ENCODE results near the gene CDKN2B-AS1. TPM values are rescaled to one million over a fixed set of nuclear protein-coding genes. Genes with fewer than 3 reads are reported as not detected.

CDKN2B-AS1 gene
- polyA plus RNA-seq, 1 donor, result 0.26 TPM

DNA sequence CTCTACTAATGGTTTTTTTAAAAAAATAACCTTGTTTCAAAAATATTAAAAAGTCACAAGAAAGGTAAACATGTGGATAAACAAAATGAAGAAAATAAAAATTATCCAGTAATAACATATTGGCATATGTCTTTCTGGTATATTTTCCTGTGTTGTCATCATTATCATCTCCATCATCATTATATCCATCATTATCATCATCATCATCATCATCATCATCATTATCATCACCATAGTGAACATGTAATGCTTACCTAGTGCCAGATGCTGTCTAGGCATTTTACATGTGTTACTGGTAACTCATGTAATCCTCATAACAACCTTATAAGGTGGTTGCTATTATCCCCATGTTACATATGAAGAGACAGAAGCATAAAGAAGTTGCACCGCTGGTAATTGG, 126.0 kb downstream of the CDKN2B-AS1 start:
- no peak for DNase-seq

DNA sequence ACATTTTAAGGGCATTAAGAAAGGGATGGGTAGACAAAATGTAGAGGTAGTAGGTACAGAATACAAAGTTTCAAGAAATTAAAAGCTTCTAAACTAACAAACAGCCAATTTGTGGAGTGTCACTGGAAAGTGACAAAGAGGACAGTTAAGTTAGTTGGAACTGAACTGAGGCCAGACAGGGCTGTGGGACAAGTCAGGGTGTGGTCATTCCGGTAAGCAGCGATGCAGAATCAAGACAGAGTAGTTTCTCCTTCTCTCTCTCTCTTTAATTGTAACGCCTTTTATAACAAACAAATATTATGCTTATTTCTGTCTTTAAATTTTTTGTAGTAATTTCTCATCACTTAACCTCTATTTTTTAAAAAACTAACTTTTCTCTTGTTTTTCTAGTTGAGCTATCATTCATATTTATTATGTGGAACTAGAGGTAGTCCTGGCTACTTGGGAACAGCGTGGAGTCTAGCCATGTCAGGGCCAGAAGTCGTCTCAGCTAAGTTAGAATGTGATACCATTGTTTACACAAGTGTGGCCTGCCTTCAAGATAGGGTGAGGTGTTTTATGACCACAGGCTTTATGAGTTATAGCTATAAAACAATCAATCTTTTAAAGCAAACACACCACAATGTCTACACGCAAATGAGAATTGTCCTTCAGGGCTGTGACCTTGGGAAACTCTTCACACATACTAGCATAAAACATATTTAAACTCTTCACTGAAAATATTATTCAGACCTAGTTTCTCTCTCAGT, 129.8 kb downstream of the CDKN2B-AS1 start:
- DNase-seq, result no peak

DNA sequence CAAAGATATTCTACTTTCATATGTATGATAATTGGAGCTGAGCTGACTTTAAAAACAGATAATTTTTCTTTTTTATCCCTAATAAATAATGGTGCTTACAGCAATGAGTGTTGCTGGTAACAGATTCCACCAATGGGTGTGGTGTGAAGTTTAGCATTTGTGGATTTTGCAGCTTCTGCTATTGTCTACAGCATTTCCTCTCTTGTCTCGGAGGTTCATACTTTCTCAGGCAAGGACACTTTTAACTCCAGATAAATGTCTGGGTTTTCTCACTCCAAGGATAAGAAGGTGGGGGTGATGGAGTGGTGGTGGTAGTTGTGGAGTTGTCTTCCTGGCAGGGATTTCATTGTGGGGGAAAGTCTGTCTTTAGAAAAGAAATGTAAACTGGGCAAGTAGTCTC, 134.5 kb downstream of the CDKN2B-AS1 start:
- DNase-seq, result no peak

DNA sequence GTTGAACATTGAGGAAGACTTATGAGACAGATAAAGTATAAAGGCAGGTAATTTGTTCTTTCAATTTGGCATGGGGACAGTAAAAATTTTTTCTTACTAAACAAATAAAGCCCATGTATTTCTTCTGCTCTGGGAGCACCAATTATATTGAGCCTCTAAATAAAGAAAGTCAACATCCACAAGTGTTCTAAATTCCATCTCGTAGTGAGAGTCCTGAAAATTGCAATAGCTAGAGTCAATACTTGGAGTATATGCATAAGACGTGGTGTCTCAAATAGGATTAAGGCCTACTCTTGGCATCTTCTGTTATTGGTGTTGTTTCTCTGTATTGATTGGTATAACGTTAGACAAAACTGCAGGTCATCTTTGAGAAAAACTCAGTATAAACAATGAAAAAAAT, 135.0 kb downstream of the CDKN2B-AS1 start:
- no peak for DNase-seq

DNA sequence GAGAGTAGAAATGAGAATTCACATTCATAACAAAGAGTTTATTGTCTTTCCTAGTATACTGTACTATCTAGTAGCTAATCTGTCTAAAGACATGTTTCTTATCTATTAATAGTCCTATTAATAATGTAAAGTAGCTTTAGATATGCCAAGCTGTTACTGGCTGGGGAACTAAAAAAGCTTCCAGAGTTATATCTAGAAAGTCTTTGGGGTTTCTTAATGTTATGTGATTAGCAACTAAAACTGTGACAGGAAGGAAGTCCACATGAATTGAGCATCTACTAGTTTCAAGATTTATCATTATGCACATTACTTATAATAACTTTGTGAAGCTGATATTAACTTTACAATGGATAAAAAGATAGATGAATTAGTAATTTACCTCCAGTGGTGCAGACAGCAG, 137.2 kb downstream of the CDKN2B-AS1 start:
- DNase-seq, result no peak

DNA sequence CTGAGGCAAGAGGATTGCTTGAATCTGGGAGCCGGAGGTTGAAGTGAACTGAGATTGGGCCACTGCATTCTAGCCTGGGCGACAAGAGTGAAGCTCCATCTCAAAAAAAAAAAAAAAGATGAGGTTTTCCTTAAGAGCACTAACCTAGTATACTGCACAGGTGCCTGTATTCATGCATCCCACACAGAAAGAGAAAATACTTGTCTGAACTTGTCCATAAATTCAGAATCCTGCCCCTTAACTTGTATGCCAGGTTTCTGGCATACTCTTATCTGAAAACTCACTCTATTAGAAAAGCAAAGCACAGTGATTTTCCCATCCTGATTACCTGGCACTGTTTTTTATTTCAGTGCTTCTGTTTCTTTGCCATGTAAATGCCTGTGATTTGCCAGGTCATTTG, 139.8 kb downstream of the CDKN2B-AS1 start:
- no peak for DNase-seq

DNA sequence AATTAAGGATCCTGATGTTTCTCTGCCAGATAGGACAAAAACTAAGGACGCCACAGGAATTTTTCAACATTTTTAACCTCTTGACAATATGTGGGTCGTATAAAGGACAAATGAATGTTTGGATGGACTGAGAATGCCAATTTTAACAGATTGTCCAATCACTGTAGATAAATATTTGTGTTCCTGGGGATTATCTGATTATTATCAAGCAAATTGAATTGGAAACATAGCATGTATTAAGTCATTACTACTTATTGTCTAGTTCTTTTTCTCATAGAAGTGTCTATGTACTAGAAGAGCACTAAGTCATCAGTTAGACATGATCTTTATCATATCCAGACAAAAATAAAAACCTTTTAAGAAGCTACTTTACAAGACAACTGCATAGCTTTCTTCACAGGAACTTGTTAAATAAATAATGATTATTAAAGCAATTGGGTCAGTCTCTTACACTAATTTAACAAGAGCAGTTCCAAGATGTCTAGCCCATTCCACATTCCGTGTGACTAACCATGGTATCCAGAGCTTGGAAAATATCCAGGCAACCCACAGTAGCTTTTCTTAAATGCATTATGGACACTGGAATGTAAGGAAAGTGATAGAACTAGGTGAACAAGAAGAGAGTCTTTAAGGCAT, 142.0 kb downstream of the CDKN2B-AS1 start:
- DNase-seq, result no peak

DNA sequence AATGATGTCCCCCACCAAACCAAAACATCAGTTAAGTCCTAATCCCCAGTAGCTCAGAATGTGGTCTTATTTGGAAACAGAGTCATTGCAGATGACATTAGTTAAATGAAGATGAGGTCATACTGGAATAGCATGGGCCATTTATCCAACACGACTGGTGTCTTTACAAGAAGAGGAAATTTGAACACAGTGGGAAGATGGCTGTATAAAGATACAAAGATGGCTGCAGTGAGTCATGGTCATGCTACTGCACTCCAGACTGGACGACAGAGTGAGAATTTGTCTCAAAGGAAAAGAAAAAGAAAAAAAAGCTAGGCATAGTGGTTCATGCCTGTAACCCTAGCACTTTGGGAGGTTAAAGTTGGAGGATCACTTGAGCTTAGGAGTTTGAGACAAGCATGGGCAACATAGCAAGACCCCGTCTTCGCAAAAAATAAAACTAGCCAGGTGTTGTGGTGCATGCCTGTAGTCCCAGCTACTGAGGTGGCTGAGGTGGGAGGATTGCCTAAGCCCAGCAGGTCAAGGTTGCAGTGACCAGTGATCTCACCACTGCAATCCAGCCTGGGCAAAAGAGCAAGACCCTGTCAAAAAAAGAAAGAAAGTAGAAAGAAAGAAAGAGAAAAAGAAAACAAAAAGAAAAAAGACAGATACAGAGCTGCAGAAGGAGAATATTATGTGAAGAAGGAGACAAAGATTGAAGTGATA, 144.5 kb downstream of the CDKN2B-AS1 start:
- no peak for DNase-seq

DNA sequence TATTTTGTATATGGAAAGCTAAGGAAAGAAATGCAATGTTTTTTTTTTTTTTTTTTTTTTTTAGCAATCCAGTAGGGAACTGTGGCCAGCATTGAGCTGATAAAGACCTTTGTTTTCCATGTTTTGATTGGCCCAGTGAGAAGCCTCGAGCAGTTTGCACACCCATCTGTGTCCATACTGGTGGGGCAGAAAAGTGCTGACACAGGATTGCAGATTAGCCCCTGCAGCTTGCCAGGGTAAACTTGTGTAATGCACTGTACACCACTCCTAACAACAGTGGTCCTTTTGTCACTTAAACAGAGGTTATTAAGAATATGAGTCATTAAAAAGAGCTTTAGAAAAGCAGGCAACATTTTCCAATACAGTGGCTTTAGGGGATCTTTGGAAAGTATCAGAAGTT, 147.3 kb downstream of the CDKN2B-AS1 start:
- no peak for DNase-seq

DNA sequence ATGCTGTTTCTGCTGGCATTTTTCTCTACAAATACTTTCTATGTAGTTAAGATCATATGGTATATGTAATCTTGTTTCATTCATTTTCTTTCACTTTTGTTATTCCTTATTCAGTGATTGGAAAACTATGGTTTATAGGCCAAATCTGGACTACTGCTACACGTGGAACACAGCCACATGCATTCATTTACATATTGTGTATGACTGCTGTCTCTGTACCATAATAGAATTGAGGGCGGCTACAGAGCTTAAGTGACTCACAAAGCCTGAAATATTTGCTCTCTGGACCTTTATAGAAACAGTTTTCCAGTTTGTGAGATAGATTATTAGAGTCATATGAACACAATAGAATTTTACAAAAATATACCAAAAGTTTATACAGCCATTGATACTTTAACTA, 148.1 kb downstream of the CDKN2B-AS1 start:
- DNase-seq, result no peak

DNA sequence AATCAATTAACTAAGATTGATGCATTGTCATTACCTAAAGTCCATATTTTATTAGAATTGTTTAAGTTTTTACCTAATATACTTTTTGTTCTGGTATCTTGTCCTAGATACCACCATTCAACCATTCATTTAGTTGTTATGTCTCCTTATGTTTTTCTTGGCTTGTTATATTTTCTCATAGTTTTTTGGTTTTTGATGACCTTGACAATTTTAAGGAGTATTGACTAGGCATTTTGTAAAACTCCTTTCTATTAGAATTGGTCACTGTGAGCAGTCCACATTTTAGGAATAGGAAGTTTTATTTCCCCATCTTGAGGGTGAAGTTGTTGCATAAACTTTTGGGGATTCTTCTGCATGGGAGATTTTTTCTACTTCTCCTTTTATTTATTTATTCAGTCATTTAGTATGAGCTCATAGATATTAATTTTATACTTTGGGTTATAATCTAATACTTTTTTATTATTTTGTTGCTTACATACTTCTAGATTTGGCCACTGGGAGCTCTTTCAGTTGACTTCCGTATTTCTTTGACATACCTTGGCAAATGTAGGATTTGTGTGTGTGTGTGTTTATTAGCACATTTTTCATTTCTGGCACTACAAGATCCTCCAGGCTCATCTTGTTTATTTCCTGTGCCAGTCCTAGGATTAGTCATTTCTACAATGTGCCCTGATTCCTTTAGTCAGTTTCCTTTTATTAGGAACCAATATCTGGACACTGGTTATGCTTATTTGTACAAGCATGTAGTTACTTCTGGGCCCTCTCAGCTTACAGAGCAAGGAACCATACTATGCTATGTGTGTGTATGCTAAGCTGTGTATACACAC, 149.4 kb downstream of the CDKN2B-AS1 start:
- DNase-seq, result no peak

DNA sequence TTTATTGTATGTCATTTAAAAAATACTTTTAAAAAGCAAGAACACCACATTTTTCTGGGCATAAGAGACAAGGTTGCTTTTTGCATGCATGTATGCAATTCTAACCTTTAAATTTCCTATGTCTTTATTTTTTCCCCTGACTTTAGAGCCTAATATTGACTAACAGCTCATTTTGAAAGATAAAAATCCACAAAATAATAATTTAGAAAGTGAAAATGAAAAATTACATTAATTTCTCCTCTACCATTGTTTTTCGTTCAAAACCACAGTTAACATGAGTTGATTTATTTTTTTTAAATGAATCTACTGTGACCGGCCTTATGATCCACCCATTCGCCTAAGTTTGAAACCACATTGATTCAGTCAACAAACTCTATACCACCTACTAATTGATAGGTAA, 152.0 kb downstream of the CDKN2B-AS1 start:
- DNase-seq, result no peak

DNA sequence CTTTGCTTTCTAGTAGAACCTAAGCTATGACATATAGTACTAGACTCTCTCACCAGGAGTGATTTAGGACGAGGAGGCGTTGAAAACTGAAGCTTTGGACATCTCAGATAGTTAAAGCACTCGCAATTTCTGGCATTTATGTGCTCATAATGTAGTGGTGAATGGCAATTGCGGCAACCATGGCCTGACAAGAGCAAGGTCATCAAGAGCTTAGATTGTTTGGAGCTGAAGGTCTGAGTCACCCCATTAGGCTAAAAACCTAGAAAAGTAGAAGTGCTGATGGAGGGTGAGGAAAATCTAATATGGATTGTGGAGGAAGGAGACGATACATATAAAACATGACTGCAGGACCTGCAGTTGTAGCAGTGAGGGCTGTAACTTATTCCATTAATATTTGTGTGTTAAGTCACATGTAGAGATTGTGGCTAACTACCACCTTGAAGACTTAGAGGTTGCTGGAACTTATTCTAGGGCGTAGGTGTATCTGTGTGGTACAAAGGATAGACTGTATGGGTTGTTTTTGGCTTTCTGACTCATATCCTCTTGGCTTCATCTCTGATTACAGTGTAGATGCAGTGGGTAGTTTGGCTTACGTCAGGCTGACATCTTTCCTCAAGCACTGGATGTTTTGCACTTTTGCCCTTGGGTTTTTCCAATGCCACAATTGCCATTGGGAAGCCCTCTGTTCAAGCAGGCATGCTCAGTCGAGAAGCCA, 153.4 kb downstream of the CDKN2B-AS1 start:
- DNase-seq, result no peak

DNA sequence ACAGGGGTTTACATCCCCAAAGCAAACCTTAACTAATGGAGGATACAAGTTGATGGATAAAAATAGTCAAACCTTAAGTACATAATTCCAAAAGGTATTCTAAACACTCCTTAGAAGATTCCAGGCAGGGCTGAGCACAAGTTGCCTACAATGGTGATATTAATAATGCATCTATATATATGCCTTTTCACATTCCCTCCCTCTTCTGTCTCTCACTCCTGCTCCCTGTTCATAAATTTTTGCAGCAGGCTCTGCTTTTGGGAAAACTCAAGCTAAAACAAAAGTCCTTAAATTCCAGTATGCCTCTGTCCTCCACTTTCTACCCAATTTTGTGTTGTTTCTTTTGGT, 153.9 kb downstream of the CDKN2B-AS1 start:
- no peak for DNase-seq

DNA sequence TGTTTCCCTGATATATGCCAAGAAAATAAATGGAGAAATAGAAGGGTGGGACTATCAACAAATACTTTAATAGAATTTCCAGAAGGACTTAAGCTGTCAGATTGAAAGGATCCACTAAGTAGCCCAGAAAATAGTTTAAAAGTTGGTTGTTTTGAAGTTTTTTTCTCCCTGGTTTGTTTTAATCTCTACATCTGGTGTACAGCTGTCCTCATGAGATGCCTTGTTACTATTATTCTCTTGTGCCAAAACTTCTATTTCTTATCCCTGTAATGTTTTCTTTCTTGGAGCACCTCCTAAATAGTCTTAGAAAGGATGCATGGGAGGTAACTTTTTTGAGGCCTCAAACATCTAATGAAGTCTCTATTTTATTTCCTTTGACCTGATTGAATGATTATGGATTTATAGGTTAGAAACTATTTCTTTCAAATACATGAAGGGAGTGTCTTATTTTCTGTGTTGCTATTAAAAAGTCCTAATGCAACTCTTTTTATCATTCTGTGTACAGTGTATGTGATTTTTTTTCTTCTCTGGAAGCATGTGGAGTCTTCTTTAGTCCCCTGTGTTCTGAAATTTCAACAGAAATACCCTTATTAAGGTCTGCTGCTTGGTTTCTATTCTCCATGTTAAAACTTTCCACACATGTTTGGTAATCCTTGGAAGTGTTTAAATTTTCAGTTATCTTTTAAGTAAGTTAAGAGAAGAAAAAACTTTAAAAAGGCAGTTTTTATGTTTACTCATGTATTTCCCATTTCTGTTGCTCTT, 154.5 kb downstream of the CDKN2B-AS1 start:
- DNase-seq, result no peak

DNA sequence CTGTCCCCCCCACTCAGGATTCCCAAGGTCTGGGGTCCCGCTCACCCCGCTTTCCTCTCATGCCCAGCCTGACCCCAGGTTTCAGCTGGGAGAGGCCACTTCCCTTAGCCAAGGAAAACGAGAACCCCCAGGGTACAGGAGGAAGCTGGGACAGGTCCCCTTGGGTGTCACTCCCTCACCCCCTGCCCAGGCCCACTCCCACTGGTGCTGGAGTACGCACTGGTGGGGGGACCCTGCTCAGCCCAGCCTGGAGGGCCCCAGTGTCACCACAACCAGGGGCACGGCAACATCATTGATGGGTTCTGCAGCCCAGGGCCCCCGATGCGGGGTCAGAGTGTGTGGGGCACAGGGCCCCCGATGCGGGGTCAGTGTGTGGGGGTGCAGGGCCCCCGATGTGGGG, 159.5 kb downstream of the CDKN2B-AS1 start:
- no peak for DNase-seq

DNA sequence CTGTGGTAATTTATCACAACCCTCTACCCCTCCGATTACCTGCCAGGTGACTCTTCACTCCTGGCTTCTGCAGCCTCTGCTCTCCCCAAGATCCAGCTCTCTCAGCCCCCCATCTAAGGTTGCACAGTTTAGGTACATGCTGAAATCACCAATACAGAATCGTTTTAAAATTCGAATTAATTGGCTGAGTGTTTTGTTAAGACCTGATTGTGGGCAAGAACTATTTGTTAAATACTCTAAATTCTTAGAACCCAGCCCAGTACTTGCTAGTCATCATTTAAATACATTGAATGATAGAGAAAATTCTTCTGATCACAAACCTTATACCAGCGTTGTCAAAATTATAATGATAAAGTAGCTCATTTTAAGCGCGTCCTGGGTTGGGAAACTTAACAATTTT, 162.0 kb downstream of the CDKN2B-AS1 start:
- no peak for DNase-seq

DNA sequence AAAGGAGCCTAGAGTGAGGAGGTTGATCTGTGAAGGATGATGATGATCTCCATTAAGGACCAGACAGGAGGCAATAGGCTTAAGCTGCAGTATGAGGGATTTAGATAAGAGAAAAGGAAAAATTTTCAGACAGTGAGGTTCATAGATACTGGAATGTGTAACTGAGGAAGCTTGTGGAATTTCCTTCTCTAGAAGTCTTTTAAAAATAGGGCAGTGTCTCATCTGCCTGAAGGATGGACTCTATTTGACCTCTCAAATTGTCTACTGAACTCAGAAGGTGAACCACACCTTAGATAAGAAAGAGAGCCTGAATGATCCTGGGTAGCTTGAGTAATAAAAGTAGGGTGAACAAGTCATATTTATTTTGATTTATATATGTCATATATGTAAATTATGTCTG, 162.7 kb downstream of the CDKN2B-AS1 start:
- no peak for DNase-seq

DNA sequence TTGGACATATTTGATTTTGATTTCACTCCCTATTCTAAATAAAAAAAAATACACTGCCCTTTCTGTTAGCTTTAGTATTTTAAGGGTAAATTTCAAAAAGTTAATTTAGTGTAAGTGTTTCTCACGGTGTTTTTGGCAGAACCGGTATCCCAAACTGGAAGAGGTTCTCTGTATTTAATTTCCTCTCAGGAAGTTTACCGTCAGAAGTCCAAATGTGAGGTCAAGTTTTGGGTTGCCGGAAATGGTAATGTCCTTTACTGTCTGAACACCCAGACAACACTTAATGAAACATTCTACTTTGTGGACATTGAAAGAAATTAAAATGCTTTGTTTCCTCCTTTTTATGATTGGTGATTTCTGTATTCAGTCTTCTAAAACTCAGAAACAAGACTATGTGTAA, 163.2 kb downstream of the CDKN2B-AS1 start:
- DNase-seq, result no peak

DNA sequence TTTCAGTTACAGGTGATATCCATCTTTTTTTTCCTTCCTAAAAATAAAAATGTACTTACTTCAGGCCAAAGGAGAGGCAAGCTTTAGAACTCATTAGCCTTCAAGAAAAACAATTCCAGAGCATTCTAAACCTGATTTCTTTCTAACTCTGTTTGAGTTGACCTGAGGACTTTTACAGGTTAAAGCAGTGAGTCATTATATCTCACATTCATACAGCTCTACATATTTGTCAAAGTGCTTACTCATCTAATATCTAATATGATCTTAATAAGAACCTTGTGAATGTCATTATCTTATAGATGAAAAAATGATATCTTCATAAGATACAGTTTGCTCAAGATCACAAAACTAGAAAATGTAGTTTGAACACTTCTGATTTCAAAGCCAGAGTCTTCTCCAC, 163.7 kb downstream of the CDKN2B-AS1 start:
- no peak for DNase-seq

DNA sequence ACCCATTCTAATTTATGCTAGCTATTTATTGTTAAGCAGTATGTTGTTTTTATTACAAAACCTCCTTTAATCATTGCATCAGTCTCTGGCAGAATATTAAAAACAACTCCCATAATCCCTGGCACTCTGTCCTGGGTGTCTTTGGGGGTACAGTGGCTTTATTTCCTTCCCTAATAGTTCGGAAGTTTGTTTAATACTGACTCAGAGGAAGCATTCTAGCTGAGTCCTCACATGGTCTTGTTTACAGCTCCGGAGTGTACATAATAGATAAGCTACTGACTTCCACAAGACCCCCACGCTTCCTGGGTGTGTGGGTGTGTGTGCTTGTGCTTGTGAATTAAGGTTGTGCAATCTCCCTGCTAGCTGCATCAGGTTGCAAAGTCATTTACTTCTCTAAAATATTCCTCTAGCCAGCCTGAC, 164.3 kb downstream of the CDKN2B-AS1 start:
- no peak for DNase-seq

DNA sequence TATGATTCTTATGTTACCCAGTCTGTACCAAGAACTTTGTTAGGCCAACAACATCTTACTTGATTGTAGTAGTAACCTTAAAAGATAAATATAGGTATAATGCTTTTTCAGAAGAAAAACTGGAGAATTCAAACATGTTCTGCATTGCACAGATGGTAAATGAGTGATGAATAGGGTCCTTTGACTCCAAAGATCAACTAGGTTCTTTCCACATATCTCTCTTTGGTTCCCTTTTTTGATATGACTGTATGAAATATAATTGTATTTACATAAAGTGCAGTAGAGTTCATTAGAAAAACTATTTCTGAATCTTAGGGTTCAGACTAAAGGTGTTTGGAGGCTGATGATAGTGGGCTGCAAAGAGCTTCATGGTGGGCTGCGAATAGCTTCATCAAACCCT, 165.0 kb downstream of the CDKN2B-AS1 start:
- DNase-seq, result no peak
